ENCODE measurements around the gene ANKLE2.

DNA sequence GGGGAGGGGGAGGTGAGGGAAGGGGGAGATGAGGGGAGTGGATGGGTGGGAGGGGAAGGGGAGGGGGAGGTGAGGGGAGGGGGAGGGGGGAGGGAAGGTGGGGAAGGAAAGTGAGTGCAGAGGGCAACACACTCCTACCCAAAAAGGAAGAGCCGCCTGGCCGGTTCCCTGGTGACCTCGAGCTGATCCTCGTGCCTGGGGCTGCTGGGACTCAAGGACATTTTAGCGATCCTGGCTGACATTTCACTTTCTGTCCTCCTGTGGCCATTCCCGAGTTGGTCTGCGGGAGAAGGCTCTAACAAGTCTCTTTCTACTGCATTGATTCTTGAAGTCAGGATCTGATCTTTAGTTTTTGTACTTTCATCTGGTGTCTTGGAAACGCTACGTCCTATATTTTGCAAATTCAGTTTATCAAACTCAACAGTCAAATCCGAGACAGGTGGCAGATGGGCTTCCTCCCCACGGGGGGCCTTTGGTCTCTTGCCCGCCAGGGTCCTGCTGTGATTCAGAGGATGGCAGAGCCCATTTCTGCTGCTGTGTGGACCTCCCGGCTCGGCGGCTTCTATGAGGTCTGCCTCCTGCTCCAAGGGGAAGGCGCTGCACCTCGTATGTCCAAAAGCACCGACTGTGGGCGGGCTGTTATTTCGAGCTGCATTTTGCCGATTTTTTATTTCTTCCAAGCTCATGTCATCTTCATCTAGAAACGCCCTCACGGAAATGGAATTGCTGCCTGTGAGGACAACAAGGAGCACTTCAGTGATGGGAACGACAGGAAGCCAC is 31.9 kb downstream of the ANKLE2 start:
- TF ChIP-seq, protein P1, sequence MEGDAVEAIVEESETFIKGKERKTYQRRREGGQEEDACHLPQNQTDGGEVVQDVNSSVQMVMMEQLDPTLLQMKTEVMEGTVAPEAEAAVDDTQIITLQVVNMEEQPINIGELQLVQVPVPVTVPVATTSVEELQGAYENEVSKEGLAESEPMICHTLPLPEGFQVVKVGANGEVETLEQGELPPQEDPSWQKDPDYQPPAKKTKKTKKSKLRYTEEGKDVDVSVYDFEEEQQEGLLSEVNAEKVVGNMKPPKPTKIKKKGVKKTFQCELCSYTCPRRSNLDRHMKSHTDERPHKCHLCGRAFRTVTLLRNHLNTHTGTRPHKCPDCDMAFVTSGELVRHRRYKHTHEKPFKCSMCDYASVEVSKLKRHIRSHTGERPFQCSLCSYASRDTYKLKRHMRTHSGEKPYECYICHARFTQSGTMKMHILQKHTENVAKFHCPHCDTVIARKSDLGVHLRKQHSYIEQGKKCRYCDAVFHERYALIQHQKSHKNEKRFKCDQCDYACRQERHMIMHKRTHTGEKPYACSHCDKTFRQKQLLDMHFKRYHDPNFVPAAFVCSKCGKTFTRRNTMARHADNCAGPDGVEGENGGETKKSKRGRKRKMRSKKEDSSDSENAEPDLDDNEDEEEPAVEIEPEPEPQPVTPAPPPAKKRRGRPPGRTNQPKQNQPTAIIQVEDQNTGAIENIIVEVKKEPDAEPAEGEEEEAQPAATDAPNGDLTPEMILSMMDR (IDR thresholded peaks at IDR 0.05 in 8 of 11, conservative IDR thresholded peaks at IDR 0.05 in 3 of 11), result no peak
- TF ChIP-seq POLR2A (IDR thresholded peaks at IDR 0.05), result no peak

Data from spleen (tissue), 7 donors.